Activated effector memory CD4-positive, alpha-beta T cell treated with Interleukin-2 at 50 U/mL for 16 hours (primary cell): ENCODE measurements around the gene TSHZ2.

Source experiments
- DNase-seq: peaks from one replicate; pipeline ENCODE4 v3.0.0-alpha.2; 2020

The TSHZ2 gene

GRCh38 chr20:53216478-53216855 lies 244.3 kb downstream of the TSHZ2 start:
- DNase-seq: no peak

DNA sequence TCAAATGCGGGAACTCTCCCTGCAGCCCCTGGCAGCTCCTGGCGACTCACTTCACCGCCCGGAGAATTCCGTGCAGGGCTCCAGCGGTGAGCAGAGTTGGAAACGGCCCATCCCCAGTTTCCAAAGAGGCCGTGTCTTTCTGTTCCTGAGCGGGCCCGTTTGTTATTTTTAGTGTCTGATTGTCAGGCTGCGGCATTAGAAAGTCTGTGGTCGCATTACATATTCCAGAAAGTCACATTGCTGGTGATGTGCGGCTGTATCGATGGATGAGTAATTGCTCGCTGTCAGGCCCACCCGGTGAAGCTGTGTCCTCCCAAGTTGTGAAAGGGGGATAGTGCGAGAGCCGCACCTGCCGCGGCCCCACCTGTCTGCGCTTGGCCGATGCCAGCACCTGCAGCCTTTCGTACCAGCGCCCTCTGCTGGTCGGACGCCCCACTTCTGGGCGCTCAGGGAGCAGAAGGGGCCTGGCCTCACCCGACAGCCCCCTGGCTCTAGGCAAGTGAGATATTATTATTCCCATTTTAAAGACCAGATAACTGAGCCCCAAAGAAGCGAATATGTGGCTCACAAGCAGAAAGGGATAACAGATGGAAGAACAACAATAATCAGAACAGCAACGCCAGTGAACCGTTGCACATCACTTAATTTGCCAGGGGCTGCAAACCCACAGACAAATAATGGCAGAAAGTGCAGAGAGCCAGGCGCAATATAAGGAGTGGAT lies 244.9 kb downstream of the TSHZ2 start:
- DNase-seq: peak; percentile 68

DNA sequence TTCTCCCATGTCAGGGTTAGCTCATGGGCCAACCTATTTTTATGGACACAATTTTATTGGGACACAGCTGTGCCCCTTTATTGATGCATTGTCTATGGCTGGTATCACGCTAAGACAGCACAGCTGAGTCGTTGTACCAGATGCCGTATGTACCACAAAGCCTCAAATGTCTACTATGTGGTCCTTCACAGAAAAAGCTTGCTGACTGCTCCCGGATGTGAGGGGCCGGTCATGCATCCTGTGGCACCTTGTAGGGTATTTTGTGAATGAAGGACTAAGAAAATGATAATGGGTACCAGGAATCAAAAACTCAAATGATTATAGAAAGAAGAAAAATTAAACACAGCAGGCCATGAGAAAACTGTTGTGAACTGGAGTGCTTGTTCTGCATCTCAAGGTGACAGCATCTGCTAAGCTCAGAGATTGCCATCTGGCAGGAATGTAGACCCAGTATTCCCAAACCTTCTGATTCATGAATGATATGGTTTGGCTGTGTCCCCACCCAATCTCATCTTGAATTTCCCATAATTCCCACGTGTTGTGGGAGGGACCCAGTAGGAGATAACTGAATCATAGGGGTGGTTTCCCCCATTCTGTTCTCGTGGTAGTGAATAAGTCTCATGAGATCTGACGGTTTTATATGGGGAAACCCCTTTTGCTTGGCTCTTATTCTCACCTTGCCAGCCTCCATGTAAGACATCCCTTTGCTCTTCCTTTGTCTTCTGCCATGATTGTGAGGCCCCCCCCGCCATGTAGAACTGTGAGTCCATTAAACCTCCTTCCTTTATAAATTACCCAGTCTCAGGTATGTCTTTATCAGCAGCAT lies 248.5 kb downstream of the TSHZ2 start:
- no peak for DNase-seq

DNA sequence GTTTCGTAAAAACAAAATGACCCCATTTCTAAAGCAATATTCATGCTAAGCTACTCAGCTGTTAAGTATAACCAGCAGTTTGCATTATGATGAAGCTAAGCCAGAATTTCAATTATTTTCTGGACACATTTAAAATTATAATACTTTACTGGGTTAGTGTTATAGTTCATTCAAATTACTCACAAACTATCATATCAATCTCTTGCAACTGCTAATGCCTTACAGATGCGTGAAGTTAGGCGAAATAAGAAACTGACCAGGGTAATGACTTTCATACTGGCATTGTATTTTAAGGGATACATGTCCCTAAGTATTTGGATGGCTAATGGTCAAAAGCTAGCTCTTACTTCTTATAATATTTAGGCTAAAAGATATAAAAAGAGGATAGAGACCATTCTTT lies 249.6 kb downstream of the TSHZ2 start:
- DNase-seq: no peak

DNA sequence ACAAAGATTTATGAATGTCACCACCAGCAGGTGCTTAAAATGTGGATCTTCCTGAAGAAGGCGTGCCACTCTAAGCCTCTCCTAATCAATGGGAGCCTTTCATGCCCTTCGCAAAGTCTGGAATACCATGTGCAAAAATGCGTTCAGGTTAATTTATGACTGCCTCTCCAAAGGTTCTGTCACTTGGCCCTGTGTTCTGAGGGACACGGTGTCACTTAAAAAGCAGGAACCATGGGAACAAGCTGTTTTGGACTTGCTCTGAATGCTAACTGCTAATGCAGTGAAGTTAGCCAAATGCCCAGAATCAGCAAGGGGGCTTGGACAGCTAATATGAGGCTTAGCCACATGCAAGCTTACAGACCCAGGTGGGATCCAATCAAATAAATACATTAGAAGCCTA lies 250.3 kb downstream of the TSHZ2 start:
- no peak for DNase-seq

GRCh38 chr20:53222932-53223331 lies 250.8 kb downstream of the TSHZ2 start:
- DNase-seq: no peak

DNA sequence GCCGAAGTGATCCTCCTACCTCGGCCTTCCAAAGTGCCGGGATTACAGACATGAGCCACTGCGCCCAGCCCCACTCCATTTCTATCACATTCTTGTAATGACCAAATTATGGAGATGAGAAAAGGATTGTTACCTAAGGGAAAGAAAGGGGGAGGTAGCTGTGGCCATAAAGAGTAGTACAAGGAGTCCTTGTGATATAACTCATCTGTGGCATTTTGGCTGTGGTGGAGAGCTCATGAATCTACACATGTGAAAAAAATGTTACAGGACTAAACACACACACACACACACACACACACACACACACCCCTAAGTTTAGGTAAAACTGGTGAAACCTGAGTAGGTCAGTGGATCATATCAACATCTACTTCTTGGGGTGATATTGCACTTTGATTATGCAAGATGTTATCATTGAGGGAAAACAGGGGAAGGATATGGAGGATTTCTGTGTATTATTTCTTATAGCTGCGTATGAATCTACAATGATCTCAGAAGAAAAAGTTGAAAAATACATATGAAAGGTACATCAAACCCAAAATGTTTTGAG lies 251.5 kb downstream of the TSHZ2 start:
- no peak for DNase-seq

DNA sequence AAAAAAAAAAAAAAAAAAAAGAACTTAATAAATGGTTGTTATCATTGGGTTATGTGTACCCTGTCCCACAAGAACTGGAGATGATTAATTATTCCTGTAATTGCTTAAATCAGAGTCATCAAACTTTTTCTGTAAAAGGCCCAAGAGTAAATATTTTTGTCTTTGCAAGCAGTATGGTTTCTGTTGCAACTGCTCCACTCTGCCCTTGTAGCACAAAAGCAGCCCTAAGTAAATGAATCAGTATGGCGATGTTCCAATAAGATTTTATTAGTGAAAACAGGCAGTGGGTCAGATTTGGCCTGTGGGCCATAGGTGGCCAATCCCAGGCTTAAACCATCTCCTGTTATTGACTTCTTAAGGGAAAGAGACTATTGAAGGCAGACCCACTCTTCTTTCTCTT lies 252.7 kb downstream of the TSHZ2 start:
- DNase-seq: no peak

DNA sequence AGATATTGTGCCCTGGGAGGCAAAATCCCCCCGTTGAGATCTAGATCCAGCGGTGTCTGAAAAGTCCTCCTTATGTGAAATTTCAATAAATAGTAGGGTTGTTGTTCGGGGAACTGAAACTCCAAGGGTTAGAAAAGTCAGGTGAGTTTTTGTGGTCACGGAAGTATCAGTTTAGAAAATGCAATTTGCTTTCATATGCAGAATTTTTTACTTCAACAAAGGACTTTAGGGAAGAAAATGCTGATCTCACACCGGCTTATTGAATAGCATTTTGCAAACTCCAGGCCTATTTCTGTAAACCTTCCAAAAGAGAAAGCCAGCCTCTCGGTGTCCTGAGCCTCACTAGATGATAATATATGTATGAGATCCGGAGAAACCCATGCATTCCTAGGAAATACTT lies 254.7 kb downstream of the TSHZ2 start:
- DNase-seq: no peak

GRCh38 chr20:53227523-53227922 lies 255.4 kb downstream of the TSHZ2 start:
- no peak for DNase-seq

GRCh38 chr20:53231061-53231460 lies 258.9 kb downstream of the TSHZ2 start:
- no peak for DNase-seq

- no peak for DNase-seq
Observed at GRCh38 chr20:53237461-53237860, 265.3 kb downstream of the TSHZ2 start.

GRCh38 chr20:53238121-53238660 lies 266.0 kb downstream of the TSHZ2 start:
- no peak for DNase-seq

GRCh38 chr20:53243152-53243551 lies 271.0 kb downstream of the TSHZ2 start:
- DNase-seq: no peak

DNA sequence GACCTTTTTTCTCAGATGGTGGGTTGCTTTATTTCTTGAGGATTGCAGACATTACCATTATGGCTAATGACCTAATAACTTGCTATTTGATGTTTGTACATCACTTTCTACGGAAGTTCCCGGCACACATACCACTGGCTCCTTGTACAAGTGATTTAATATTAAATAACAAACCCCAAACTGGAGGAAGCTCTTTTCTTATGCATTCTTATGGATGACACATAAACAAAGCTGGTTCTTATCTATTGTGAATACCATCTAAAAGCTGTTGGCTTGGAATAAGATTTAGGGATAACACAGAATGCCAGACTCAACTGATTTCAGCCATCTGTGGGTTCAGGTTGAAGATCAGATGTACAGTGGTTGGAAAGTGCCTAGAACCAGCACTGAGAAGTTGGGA lies 272.6 kb downstream of the TSHZ2 start:
- no peak for DNase-seq

DNA sequence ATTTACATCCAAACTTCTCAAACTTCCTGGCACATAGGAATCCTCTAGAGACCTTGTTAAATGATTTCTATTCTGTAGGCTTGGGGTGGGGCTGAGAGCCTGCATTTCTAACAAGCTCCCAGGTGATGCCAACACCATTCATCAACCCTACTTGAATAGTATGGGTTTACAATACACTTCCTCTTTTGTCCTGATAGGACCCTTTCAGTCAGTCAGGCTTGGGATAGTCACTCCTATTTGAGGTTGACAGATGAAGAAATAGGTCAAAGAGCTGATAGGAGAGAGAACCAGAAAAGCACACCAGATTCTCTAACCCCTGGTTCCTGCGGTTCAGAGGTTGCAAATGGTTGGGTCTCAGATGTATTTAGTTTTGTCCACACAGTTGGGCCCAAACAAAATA lies 273.4 kb downstream of the TSHZ2 start:
- no peak for DNase-seq

GRCh38 chr20:53247468-53248103 lies 275.4 kb downstream of the TSHZ2 start:
- no peak for DNase-seq

GRCh38 chr20:53250456-53250855 lies 278.3 kb downstream of the TSHZ2 start:
- DNase-seq: no peak

DNA sequence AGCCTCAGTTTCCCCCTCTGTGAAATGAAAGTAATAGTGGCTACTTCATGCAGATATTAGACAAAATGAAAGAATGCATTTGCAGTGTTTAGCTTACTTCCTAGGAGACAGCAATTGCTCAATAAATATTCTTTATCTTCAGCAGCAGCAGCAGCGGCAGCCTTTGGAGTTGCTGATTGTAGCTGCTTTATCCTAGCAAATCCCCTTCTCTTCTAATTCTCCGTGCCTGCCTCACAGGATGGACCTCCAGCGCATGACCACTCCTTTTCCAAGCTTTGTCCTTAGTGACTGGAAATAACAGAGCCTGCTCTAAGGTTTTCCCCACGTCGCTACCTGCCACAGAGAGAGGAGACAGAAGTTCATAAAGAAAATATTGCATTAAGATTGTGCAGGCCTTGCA lies 279.8 kb downstream of the TSHZ2 start:
- no peak for DNase-seq

- DNase-seq: no peak
Observed at GRCh38 chr20:53253668-53254067, 281.5 kb downstream of the TSHZ2 start.

- no peak for DNase-seq
Observed at GRCh38 chr20:53255102-53255710, 283.0 kb downstream of the TSHZ2 start.

DNA sequence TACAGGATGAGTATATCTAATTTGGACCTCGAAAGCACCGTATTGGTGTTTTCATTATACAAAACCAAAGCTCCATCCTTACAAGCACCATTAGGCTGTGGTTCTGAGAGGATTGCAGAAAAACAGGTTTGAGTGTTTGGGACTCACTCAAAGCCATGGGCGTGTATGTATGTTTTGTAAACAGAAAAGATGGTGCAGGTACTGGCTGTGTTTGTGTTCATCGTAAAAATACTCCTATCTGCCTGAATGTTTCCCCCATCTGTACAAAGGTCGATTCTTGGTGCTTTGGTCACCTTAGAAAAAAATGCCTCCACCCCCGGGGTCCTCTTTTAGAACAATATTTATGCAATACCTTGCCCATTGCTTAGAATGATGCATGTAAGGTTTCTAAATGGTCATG lies 286.6 kb downstream of the TSHZ2 start:
- no peak for DNase-seq

- no peak for DNase-seq
Observed at GRCh38 chr20:53260168-53260567, 288.0 kb downstream of the TSHZ2 start.
